HG03354 (cell line): Measurements from ENCODE around the gene BABAM2.

ENCODE experiments used
- ATAC-seq: cut with Tn5 transposase; IDR thresholded peaks from one replicate; pipeline ENCODE4 v1.9.1; 2021; ENCODE audit warnings: mild to moderate bottlenecking; ENCODE audit not compliant: unreplicated experiment, poor library complexity, severe bottlenecking

The BABAM2 gene

DNA sequence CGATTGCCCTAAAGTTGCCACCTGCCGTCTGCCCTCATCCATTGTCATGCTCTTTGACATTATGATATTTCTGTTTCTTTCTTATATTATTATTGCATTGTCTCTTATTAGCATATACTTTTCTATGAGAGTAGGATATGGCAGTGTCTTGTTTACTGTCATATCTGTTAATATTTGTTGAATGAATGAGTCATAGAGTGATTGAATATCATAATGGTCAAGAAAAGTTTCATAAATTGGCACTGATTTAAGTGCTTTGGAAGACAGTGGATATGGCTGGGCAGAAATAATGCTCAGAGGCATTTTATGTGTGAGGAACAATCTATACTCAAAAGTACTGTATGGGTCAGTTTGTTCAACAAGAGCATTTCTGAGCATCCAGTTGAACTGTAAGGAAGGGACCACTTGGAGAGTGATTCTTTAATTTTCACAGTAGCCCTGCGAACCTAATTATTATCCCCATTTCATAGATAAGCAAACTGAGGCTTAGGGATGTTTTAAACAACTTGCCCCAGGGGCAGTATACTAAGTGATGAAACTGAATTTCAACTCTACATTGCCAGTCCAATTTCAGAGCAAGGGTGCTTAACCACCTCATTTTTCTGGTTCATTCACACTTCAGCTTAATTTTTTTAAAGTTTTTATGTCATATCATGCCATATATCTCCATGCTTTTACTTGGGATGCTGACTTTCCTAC, 326.7 kb downstream of the BABAM2 start:
- ATAC-seq = no peak

DNA sequence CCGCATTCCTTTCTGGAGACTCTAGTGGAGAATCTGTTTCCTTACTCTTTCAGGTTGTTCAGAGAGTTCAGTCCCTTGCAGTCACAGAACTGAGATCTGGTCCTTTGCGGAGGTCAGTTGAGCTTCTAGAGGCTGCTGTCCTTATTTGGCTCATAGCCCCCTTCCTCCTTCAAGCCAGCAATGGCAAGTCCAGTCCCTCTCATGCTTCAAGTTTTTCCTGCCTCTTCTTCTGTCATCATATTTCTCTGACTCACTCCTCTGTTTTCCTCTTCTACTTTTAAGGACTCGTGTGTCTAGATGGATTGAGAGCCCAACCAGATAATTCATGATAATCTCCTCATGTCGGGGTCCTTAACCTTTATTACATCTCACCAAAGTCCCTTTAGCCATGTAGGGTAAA, 328.6 kb downstream of the BABAM2 start:
- no peak for ATAC-seq

DNA sequence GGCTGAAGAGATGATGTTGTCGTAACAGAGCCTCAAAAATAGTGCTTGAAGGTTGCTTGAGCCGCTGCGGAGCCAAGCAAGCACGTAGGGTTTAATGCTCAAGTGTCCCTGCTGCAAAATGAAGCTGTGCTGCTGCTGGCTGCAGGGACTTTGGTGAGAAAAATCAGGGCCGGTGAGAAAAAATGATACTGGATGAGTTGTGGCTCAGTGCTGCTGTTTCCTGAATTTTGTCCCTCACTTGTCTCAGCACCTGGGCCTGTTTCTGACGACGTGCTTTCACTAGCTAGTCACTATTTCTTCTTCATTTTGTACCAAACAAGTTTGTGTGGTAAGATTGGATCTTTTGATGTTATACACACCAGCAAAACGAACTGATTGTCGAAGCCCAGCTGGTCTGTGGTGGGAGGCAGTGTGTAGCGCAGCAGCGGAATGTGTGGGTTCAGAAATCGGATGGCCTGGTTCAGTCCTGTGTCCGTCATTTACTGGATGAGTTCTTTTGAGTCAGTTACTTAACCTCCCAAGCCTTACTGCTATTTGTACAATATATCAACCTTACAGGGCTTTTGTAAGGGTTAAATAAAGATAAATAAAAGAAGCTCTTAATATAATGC, 329.3 kb downstream of the BABAM2 start:
- no peak for ATAC-seq

DNA sequence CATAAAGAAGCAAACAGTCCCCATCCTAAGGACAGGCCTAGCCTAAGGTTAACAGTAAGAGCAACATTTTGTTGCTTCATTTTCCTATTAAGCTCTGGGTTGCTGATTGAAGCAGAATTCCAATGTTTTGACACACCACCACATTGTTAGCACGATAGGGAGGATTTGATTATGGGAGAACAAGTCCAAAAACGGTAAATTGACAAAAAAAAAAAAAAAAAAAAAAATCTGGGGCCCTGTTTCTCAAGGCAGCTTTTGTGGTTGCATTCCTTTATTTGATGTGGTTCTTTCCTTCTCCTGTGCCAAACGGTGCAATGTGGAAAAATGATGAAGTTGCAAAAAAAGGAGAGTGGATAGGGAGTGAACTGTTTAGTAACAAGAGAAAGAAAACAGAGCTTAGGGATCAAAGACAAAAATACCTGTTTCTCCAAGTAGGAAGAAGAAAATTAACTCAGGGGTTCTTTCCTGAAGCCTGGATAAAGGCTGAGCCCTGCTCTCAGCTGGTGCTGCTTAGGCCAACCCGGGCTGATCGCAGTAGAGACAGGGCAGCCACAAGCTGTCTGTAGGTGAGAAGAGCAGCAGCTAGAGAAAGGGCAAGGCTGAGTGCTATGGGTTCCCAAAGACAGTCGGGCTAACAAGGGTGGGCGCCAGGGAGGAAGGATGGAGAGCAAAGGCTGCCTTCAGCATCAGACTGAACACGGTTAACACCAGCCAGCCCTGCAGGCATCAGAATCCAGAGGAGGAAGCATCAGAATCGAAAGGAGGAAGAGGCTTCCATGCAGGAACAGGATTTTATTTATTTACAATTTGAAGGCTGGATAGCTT, 334.3 kb downstream of the BABAM2 start:
- ATAC-seq = no peak

DNA sequence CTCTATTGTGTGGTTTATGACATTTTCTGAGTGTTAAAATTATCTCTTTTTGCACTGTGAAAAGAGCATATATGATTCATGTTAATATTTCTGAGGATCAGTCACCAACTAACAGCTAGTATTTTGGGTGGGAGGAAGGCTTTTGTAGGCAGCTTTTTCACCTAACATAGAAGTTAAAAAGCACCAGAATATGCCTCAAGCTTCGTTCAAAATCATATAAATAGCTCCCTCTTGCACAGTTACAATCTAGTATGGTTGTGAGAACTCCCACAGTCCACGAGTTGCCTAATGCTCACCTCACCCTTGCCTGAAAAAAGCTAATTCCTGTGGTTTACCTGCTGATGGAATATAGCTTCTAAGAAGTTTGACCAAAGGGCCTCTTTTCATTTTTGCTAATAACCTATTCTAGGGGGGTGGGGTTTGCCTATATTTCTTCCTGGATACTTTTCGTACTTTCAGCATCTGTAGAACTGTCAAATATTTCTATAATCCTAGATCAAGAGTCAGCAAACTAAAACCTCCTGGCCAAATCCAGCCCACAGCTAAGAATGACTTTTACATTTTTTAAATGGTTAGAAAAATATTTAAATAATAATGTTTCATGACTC, 335.0 kb downstream of the BABAM2 start:
- no peak for ATAC-seq

DNA sequence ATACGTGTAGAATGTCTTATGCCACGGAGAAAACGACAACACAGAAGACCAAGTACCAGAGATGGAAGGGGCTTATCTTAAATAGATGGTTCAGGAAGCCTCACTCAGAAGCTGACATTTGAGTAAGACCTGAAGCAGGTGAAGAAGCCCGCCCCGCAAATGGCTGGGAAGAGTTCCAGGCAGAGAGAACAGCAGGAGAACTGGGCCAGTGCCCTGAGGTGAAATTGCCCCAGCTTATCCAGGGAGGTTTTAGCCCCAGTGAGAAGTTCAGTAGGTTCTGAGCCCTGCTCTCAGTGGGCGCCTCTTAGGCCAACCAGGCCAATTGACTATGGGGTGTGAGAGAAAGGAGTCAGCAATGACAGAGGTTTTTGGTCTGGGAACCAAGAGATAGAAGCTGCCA, 336.0 kb downstream of the BABAM2 start:
- no peak for ATAC-seq

DNA sequence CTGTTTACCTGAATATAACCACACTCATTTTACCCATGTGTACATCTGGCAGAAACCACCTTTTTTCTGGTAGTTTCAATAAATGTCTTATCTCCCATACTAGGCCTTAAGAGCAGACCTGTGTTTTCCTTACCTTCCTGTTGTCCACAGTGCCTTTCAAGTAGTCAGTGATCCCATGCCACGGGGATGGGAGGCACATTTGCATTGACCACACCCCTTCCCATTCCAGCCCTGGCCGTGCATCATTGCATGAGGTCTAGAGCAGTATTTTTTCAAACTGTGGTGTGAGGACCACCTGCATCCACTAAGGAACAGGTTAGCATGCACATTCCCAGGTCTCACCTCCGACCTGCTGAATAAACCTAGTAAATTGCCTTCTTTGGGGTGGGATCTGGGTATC, 337.0 kb downstream of the BABAM2 start:
- no peak for ATAC-seq

DNA sequence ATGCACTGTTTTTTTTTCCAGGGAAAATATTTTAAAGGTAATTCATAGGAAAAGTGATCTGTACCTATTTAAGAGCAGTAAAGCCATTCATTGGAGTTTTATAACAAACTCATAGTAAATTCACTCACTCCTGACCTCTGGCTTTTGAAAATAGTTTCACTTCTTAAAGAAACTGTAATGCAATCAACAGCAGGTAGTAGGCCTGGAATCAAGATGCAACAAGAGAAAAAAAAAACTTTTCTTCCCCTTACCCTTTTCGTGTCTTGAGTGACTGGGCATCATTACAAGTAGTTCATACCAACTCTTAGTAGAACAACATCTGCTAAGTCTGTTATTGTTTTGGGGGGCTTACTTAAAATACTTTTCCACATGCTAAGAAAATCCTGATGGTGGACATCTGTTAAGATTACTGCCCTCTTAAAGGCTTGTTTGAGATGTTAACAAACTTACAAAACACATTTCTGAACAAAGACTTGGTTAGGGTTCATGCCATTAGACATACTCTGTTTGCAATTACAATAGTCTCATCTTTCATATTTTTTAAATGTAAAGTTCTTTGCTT, 338.0 kb downstream of the BABAM2 start:
- ATAC-seq = no peak

DNA sequence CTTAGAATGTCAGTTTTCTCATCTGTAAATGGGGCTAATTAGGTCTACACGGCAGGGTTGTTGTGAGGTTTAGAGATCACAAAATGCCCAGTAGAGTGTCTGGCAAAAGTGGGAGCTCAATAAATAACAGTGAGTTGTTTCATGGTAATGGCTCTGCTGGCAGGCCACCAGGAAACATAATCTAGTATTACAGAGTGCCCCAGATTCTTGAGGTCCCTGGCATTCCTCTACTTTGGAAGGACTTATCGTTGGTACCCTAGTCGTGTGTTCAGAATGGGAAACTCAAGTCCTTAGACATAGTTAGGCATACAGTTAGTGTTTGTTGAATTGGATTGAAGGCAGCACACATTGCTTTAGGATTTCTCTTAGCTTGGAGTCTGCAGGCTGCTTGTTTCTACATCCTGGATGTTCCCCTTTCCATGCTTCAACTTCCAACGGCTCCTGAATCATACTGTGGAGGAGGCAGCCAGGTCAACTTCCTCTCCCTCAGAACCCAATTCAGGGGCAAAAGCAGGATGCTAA, 340.6 kb downstream of the BABAM2 start:
- no peak for ATAC-seq

DNA sequence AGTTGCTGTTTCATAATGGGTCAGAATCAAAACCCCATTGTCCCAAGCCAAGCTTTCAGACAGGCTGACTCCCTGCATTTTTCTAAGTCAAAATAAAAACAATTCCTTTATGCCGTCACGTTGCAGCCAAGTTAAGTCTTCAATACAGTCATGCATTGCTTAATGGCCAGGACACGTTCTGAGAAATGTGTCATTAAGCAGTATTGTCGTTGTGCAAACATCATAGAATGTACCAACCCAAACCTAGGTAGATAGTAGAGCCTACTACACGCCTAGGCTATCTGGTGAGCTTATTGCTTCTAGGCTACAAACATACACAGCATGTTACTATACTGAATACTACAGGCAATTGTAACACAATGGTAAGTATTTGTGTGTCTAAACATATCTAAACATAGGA, 341.8 kb downstream of the BABAM2 start:
- ATAC-seq = no peak

DNA sequence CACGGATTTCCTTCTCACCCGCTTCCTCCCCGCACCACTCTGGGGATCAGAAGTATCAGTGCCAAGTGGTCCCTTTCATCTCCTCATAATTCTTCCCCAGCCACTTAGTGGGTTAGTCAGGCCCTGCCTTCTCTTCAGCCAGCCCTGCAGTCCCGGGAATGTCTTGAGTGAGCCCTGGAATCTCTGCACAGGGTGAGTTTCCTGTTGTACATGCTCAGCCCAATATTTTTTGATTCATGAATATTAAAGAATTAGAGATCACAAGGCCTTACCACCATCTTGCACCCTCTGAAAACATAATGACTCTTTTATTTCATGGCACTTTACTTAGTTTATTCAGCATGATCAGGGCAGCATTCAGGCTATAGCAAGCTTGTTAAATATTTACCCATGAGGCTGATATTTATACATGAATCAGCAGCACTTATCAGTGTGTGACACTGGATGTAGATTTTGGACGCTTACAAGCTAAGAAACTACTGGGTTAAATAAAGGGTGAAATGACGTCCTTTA, 342.7 kb downstream of the BABAM2 start:
- no peak for ATAC-seq

DNA sequence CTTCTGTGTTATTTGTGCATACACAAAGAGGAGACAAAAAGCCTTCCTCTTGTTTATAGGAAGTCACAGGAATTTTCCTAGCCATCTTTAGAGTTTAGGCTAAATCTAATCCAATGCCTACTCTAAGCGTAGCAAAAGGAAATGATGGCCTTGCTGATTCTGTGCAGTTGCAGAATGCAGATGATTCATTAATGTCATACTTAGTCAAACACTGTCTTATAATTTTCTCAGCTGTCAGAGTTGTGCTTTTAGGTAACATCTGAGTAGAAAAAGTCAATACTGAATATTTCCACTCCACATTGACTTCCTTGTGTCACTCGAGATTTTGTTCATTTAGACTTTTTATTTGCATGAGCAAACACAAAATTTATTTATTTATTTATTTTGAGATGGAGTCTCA, 344.3 kb downstream of the BABAM2 start:
- ATAC-seq = no peak

DNA sequence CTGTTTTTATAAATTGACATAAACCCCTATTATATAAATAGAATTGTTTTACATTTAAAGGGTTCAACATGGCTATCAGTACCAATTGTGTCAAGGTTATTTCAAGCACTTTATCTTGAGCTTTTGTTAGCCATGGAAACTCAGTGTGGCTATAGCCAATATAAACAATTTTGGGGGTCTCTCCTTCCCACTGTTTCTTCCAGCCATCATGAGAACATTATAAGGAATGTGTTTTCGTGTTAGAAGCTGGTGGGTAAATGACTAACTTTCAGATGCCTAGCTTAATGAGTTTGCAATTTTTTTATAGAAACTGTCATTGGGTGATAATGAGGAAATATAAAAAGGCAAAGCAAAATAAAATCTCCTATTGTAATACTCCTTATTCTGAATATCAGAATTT, 348.7 kb downstream of the BABAM2 start:
- ATAC-seq = no peak

DNA sequence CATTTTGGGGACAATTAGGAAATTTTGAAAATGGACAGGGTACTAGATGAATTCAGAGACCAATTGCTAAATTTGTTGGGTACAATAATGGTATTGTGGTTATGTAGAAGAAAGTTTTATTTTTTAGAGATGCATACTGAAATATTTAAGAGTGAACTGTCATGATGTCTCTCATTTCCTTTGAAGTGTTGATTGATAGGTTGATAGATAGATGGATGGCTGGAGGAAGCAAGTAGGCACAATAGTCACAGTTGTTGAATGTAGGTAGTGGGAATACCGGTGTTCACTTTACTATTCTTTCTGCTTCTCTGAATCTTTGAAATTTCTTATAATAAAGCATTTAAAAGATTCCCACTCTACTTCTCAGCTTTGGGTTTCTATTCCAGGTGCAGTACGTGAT, 350.4 kb downstream of the BABAM2 start:
- ATAC-seq = no peak

DNA sequence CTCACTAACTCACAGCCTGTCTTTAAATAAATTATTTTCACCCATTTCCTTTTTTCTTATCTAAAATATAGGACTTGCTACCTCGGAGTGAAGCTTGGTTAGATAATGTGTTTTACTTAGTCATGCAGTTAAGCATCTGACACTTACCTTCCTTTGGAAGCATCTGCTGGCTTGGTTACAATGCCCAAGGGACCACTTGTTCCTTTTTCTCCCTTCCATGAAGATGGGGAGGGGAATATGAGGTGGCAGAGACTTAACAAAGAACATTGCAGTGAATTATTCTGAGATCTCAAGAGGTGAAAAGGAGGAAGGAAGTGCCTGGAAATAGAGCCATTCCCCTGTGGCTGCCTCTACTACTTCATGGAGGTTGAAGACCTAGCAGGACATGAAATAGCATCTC, 356.8 kb downstream of the BABAM2 start:
- no peak for ATAC-seq

DNA sequence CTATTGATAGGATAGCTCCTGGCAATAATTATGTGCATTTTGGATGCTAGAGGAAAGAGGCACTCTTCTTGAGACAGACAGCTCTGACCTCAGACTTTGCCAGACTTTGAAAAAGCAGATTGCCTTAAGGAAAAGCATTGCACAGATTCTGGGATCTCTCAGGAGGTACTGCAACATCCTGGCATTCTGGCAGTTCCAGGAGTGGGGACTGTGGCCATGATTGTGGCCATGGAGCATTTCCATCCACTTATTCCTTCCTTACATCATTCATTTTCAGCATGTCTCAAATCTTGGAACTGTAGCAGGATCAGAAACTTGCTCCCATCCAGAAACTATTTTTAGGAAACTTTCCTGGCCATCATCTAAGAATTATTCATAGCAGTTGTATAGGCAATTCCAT, 357.2 kb downstream of the BABAM2 start:
- no peak for ATAC-seq

DNA sequence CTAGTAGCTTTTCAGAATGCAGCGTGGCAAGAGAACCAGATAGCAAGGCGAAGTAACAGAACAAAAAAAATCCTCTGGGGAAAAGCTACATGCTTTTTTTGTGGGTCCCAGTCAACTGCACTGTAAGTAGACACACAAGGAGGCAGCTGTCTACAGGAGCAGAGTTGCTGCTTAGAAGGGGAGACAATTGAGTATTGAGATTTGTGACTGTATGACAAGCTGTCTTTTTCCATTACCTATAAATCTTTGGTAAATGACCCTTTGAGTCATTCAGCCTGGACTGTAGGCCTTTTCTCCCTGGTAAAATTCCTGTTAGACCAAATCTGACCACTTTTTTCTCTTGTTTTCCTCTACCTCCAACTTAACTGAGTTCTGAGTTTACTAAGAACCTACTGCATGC, 358.0 kb downstream of the BABAM2 start:
- ATAC-seq = no peak

DNA sequence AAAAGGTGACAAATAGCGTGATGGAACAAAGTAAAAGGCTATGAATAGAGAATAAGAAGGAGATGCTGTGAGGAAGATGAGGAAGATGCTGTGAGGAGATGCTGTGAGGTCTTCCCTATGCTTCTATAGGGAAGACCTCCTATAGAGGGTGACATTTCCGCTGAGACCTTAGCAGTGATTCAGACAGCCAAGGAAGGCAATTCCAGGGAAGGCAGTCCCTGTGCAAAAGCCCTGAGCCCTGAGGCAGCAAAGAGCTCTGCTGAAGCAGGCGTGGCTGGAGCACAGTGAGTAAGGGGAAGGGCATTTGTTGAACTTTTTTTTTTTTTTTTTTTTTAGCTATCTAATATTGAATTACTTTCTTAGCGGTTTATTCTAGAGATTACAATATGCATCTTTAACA, 359.5 kb downstream of the BABAM2 start:
- ATAC-seq = no peak

DNA sequence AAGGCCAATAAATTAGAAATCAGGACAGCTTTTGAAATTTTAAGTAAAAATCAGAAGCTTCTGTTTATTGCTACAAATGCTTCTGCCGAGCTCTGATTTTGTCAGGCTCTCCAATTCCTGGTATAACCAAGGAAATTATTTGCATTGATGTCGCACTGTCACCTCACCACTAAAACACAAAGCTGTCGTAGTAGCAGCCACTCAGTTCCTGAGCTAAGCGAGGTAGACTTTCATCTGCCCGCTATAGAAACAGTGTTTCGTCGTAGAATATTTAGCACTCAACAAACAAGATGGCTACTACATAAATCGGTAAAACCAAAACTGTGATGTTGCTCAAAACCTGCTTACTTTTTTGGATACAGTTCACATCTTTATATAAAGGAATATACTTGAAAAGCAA, 360.8 kb downstream of the BABAM2 start:
- ATAC-seq = no peak

DNA sequence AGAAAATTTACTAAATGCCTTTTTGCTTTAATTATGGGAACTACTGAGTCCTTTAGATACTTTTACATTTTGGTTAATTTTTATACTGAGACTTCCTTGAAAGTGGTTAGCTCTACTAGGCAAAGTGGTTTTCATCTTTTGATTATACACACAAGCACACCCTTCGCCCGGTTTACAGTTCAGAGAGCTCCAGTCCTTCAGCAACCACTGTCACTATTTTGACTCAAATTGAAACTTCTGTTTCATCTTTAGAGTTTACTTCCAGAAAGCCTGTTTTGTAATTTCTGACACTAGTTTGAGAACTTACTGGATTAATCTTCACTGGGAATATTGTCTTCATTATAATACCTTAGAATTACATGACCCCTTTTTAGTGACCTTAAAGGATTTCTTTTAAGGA, 361.8 kb downstream of the BABAM2 start:
- ATAC-seq = peak; percentile 75
